ENCODE results near the gene CTCF. TPM values are rescaled to one million over a fixed set of nuclear protein-coding genes. Genes with fewer than 3 reads are reported as not detected.
A peak's percentile ranks its signal among the peaks of the same experiment; 100 is the strongest.

The CTCF gene
- total RNA-seq, 6 experiments from 2014 or later, result 22.6 to 31.1 (median 29.4) TPM

DNA sequence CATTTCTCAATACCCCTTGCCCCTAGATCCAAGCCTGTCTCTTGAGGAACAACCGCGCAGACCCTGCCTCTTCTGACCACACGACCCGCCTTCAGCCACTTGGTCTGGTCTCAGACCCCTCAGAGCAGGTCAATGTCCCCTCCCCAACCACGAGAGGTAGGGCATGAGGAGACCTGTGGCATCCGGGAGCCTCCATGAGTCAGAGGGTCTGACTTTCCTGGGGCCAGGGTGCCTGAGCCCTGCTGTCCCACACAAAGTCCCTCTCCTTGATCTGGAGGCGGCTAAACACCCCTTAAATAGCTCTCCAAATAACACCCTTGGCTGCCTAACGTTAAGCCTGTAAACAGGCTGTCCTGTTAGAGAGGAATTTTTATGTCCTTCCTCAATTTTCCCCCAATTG lies 87.7 kb downstream of the CTCF start:
- Mint-ChIP-seq H3K27ac (no peak overlapping the region), H3K36me3 (ENCODE audit: low read depth) (no peaks in the 10 kb centered on the region), H3K4me3 (no peak overlapping the region), H3K27me3 (ENCODE audit: insufficient read depth) (peaks cover 42% of the 10 kb centered on the region), H3K4me1 (ENCODE audit: low read depth) (no peaks in the 10 kb centered on the region), H3K9me3 (no peaks in the 10 kb centered on the region)
- TF ChIP-seq, protein P1, sequence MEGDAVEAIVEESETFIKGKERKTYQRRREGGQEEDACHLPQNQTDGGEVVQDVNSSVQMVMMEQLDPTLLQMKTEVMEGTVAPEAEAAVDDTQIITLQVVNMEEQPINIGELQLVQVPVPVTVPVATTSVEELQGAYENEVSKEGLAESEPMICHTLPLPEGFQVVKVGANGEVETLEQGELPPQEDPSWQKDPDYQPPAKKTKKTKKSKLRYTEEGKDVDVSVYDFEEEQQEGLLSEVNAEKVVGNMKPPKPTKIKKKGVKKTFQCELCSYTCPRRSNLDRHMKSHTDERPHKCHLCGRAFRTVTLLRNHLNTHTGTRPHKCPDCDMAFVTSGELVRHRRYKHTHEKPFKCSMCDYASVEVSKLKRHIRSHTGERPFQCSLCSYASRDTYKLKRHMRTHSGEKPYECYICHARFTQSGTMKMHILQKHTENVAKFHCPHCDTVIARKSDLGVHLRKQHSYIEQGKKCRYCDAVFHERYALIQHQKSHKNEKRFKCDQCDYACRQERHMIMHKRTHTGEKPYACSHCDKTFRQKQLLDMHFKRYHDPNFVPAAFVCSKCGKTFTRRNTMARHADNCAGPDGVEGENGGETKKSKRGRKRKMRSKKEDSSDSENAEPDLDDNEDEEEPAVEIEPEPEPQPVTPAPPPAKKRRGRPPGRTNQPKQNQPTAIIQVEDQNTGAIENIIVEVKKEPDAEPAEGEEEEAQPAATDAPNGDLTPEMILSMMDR (IDR thresholded peaks at IDR 0.05), result no peak
- DNase-seq, result no peak

DNA sequence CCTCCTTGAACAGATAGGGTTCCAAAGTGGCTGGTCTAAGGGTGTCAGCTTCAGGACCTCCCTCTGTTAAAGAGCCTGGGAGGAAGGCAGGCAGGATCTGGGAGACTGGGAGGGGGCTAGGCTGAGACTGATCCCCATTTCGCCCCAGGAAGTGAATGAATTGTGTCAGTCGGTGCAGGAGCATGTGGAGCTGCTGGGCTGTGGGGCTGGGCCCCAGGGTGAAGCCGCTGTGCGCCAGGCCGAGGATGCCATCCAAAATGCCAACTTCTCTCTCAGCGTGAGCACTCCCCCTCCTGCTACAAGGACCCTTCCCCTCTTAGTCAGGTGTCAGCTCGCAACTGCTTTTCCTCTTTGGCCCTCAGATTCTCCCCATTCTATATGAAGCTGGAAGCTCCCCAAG lies 88.7 kb downstream of the CTCF start:
- Mint-ChIP-seq H3K36me3 (ENCODE audit: low read depth) (no peaks in the 10 kb centered on the region), H3K27ac (no peak overlapping the region), H3K4me3 (no peak overlapping the region), H3K4me1 (ENCODE audit: low read depth) (no peaks in the 10 kb centered on the region), H3K9me3 (no peaks in the 10 kb centered on the region), H3K27me3 (ENCODE audit: insufficient read depth) (peaks cover 39% of the 10 kb centered on the region)
- TF ChIP-seq, protein P1 (IDR thresholded peaks at IDR 0.05), result no peak
- DNase-seq, result no peak

DNA sequence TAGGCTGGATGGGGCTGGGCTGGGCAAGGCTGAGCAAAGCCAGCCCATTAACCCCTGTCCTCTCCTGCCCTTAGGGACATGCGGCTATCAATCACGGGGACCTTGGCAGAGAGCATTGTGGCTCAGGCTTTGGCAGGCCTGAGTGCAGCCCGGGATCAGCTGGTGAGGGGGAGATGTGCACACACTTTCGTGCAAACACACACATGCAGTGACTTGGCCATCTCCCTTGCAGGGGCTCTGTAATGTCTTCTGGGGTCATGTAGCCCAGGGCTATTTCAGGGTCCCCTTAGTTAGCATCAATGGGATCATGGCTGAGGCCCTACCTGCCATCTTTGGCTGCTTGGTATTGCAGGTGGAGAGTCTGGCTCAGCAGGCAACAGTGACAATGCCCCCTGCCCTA lies 89.5 kb downstream of the CTCF start:
- no peaks in the 10 kb centered on the region for H3K9me3 Mint-ChIP-seq
- peak overlapping the region; percentile 74 for H3K4me3 Mint-ChIP-seq
- no peaks in the 10 kb centered on the region for H3K36me3 Mint-ChIP-seq (ENCODE audit: low read depth)
- peaks cover 36% of the 10 kb centered on the region for H3K27me3 Mint-ChIP-seq (ENCODE audit: insufficient read depth)
- DNase-seq, result no peak
- no peaks in the 10 kb centered on the region for H3K4me1 Mint-ChIP-seq (ENCODE audit: low read depth)
- H3K27ac Mint-ChIP-seq, result no peak overlapping the region
- TF ChIP-seq, protein P1 (IDR thresholded peaks at IDR 0.05), result no peak

DNA sequence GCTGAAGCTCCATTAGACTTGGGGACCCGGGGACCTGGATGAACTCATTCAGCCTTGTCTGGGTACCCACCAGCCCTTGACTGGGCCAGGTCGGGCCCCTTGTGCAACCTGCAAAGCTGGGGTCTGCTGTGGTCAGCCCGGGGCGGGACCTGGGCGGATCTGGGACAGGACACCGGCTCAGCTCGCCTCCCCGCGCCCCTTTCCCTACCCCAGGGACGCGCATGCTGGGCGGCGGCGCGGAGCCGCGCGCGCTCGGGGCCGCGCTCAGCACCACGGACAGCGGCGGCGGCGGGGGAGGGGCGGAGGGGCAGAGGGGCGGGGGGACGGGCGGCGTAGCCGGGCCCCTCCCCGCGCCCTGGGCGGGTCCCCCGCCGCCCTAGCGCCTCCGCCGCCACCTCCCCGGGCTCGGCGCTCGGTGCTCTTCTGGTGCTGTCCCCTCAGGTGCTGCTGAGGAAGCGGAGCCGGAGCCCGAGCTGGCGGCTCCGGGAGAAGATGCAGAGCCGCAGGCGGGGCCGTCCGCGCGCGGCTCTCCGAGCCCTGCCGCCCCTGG lies 90.3 kb downstream of the CTCF start:
- no peak overlapping the region for H3K4me3 Mint-ChIP-seq
- TF ChIP-seq, protein P1 (IDR thresholded peaks at IDR 0.05), result no peak
- H3K27me3 Mint-ChIP-seq (ENCODE audit: insufficient read depth), result peaks cover 30% of the 10 kb centered on the region

DNA sequence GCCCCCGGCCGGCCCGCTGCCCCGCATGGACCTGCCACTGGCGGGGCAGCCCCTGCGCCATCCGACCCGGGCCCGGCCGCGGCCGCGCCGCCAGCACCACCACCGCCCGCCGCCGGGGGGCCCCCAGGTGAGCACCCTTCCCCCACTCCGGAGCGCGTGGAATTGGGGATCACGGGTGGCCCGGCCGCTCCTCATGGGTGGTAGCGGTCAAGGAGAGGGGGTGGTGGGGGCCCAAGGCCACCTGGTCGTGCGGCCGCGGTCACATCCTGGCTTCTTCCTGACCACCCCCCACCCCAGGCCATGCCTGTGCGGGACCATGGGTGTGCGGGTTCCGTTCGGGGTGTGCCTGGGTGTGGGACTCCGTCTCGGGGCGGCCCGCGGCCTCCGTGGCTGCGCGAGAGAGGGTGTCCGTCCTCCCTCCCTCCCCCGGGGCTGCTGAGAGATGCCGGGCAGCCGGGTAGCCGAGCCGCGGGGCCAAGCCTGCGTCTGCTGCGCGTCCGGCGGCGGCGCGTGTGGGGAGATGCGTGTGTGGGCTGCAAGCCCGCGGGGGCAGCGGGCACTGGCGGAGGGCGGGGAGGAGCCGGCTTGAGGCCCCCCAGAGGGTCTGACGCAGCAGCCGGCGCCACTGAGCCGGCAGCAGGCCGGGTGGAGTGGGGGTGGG lies 90.9 kb downstream of the CTCF start:
- no peaks in the 10 kb centered on the region for H3K4me1 Mint-ChIP-seq (ENCODE audit: low read depth)
- H3K36me3 Mint-ChIP-seq (ENCODE audit: low read depth), result no peaks in the 10 kb centered on the region
- no peaks in the 10 kb centered on the region for H3K9me3 Mint-ChIP-seq
- H3K27me3 Mint-ChIP-seq (ENCODE audit: insufficient read depth), result peaks cover 30% of the 10 kb centered on the region
- TF ChIP-seq, protein P1 (IDR thresholded peaks at IDR 0.05), result peak; percentile 66
- no peak for DNase-seq
- H3K4me3 Mint-ChIP-seq, result peak overlapping the region; percentile 88
- no peak overlapping the region for H3K27ac Mint-ChIP-seq

More for the DNA sequence above, 90.3 kb downstream of the CTCF start:
- no peak for DNase-seq
- H3K36me3 Mint-ChIP-seq (ENCODE audit: low read depth), result no peaks in the 10 kb centered on the region
- no peaks in the 10 kb centered on the region for H3K9me3 Mint-ChIP-seq
- H3K4me1 Mint-ChIP-seq (ENCODE audit: low read depth), result no peaks in the 10 kb centered on the region
- no peak overlapping the region for H3K27ac Mint-ChIP-seq

All from HFFc6 (cell line).